Endothelial cell (in vitro differentiated cells): ENCODE results near the gene ALDH1A3. TPM values are rescaled to one million over a fixed set of nuclear protein-coding genes. Genes with fewer than 3 reads are reported as not detected.

Experiments used
- DNase-seq: peaks from one replicate; pipeline ENCODE4 v3.0.0; 2021; ENCODE audit warnings: low spot score
- H3K27ac Mint-ChIP-seq: one replicate; pipeline ENCODE4 v1.8.0; 2021; ENCODE audit warnings: mixed read lengths, inconsistent platforms; ENCODE audit not compliant: unreplicated experiment
- H3K27me3 Mint-ChIP-seq: one replicate; pipeline ENCODE4 v1.8.0; 2021; ENCODE audit warnings: mild to moderate bottlenecking, moderate library complexity, mixed read lengths, inconsistent platforms; ENCODE audit not compliant: unreplicated experiment
- H3K36me3 Mint-ChIP-seq: one replicate; pipeline ENCODE4 v1.8.0; 2021; ENCODE audit warnings: mild to moderate bottlenecking, low read depth, mixed read lengths, inconsistent platforms; ENCODE audit not compliant: unreplicated experiment
- H3K4me1 Mint-ChIP-seq: one replicate; pipeline ENCODE4 v1.8.0; 2021; ENCODE audit warnings: mild to moderate bottlenecking, mixed read lengths, inconsistent platforms; ENCODE audit not compliant: unreplicated experiment
- H3K4me3 Mint-ChIP-seq: one replicate; pipeline ENCODE4 v1.8.0; 2021; ENCODE audit warnings: mild to moderate bottlenecking, mixed read lengths, inconsistent platforms; ENCODE audit not compliant: unreplicated experiment
- H3K9me3 Mint-ChIP-seq: one replicate; pipeline ENCODE4 v1.8.0; 2021; ENCODE audit warnings: mixed read lengths, inconsistent platforms; ENCODE audit not compliant: unreplicated experiment
- total RNA-seq: library from RNA; stranded (reverse); fragmentation: NEBNext Ultra II Directional; extraction: Animal tissue kit (Norgen Biotek cat#: 25700); gene quantifications from one replicate; pipeline ENCODE4 v1.2.1, GENCODE V29; 2021; ENCODE audit not compliant: unreplicated experiment
- TF ChIP-seq, protein P1 (sequence below): fragments of 200-600 bp; sonication (generic); IDR thresholded peaks from one replicate; pipeline ENCODE4 v1.5.0; 2021; ENCODE audit warnings: antibody characterized with exemption; ENCODE audit not compliant: unreplicated experiment

ALDH1A3 gene
- total RNA-seq, 1 donor from 2014 or later = 13.9 TPM

DNA sequence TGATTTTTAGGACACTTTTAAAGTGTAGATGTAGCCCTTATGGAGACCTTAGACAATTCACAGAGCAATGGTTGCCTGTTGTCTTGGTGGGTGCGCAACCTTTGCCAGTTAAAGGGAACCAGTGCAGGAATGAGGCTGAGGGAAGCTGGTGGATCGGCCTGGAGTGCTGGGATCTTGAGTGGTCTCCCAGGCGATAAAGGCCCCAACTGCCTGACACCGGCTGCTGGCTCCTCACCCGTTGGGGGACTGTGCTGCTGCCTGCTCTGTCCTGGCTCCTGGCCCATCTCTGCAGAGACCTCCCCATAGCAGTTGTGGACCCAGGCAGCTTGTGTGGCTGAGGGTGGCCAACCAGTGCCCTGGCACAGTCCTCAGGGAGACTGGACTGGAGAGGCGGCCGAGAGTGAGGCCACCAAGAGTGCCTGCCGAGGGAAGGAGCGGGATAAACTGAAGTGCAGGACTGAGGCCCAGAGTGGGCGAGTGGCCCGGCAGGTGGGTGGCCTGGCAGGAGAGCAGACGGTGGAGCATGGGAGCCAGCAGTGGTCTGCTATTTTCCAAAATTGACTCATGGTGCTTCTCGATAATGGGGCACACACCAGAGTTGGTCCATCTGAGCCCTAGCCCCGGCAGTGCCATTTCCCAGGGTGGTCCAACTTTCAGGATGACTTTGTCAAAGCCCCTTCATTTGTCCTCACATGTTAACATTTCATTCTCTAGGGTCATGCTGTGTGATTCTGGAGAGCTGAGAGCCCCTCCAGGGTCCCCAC lies 2.1 kb downstream of the ALDH1A3 start:
- DNase-seq = no peak
- Mint-ChIP-seq H3K27me3 (peaks cover 12% of the 10 kb centered on the region), H3K36me3 (no peaks in the 10 kb centered on the region), H3K4me1 (peaks cover 13% of the 10 kb centered on the region), H3K9me3 (no peaks in the 10 kb centered on the region), H3K4me3 (no peak overlapping the region), H3K27ac (no peak overlapping the region)
- TF ChIP-seq, protein P1, sequence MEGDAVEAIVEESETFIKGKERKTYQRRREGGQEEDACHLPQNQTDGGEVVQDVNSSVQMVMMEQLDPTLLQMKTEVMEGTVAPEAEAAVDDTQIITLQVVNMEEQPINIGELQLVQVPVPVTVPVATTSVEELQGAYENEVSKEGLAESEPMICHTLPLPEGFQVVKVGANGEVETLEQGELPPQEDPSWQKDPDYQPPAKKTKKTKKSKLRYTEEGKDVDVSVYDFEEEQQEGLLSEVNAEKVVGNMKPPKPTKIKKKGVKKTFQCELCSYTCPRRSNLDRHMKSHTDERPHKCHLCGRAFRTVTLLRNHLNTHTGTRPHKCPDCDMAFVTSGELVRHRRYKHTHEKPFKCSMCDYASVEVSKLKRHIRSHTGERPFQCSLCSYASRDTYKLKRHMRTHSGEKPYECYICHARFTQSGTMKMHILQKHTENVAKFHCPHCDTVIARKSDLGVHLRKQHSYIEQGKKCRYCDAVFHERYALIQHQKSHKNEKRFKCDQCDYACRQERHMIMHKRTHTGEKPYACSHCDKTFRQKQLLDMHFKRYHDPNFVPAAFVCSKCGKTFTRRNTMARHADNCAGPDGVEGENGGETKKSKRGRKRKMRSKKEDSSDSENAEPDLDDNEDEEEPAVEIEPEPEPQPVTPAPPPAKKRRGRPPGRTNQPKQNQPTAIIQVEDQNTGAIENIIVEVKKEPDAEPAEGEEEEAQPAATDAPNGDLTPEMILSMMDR = no peak

DNA sequence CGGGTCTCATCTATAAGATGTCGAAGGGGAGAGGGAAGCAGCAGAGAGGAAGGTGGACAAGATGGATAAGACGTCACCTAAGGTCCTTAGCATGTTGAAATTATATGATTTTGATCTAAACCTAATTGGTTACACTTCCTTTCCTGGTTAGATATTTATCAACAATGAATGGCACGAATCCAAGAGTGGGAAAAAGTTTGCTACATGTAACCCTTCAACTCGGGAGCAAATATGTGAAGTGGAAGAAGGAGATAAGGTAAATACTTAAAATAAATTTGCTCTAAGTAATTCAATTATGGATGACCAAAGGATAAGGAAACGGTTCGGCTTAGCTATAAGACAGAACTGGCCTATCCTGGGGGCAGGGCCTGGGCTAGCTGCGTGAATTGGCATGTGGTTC lies 5.5 kb downstream of the ALDH1A3 start:
- no peak overlapping the region for H3K27ac Mint-ChIP-seq
- no peaks in the 10 kb centered on the region for H3K9me3 Mint-ChIP-seq
- H3K4me1 Mint-ChIP-seq = peaks cover 7% of the 10 kb centered on the region
- TF ChIP-seq, protein P1 = no peak
- H3K36me3 Mint-ChIP-seq = no peaks in the 10 kb centered on the region
- H3K4me3 Mint-ChIP-seq = no peak overlapping the region
- DNase-seq = no peak
- H3K27me3 Mint-ChIP-seq = peaks cover 8% of the 10 kb centered on the region

DNA sequence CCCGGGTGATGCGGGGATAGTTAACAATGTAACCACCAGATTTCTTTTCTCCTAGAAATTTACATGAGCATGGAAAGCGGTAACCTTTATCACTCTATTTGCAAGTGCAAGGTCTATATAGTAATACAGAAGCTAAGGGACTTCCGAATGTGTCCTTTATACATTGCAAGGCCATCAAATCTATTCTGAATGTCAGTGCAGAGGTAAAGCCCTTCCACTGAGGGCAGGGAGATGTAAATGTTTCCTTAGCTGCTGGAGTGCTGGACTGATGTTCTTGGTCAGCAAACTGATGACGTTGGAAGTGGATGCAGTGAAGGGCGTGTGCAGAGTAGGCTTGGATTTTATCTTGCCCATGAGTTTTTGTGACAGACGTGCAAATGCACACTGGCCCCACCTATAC lies 6.2 kb downstream of the ALDH1A3 start:
- H3K27ac Mint-ChIP-seq = no peak overlapping the region
- DNase-seq = no peak
- H3K4me1 Mint-ChIP-seq = peaks cover 3% of the 10 kb centered on the region
- peaks cover 7% of the 10 kb centered on the region for H3K27me3 Mint-ChIP-seq
- no peaks in the 10 kb centered on the region for H3K36me3 Mint-ChIP-seq
- H3K4me3 Mint-ChIP-seq = no peak overlapping the region
- no peaks in the 10 kb centered on the region for H3K9me3 Mint-ChIP-seq
- TF ChIP-seq, protein P1 = no peak

DNA sequence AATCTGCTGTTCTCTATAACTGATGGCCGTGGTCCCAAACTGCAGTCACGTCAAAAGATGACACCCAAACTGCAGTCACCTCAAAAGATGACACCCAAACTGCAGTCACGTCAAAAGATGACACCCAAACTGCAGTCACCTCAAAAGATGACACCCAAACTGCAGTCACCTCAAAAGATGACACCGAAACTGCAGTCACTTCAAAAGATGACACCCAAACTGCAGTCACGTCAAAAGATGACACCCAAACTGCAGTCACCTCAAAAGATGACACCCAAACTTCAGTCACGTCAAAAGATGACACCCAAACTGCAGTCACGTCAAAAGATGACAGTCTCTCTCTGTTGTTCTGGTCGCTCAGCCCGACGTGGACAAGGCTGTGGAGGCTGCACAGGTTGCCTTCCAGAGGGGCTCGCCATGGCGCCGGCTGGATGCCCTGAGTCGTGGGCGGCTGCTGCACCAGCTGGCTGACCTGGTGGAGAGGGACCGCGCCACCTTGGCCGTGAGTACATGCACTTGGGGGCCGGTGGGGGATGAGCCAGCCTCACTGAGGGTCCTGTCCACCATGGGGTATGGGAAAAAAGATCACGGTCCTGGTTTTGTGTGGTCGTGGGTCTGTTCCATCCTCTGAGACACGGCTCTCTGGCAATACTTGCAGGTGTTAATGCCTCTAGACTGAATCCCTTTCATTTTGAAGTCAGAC lies 7.7 kb downstream of the ALDH1A3 start:
- Mint-ChIP-seq H3K4me3 (no peak overlapping the region), H3K9me3 (no peaks in the 10 kb centered on the region)
- DNase-seq = no peak

More for the DNA sequence above, 7.7 kb downstream of the ALDH1A3 start:
- no peaks in the 10 kb centered on the region for H3K36me3 Mint-ChIP-seq
- peaks cover 4% of the 10 kb centered on the region for H3K4me1 Mint-ChIP-seq
- TF ChIP-seq, protein P1 = no peak
- peaks cover 2% of the 10 kb centered on the region for H3K27me3 Mint-ChIP-seq
- no peak overlapping the region for H3K27ac Mint-ChIP-seq
